K562 (cell line): ENCODE data around the gene ZNF169. TPM values are rescaled to one million over a fixed set of nuclear protein-coding genes. Genes with fewer than 3 reads are reported as not detected.

Experiments
- CBFA2T3 ChIP-seq: fragments of 450-650 bp; IDR thresholded peaks from 2 replicates; pipeline ENCODE4 v1.6.1; 2017
- DIDO1 ChIP-seq: fragments of 450-650 bp; IDR thresholded peaks from 2 replicates; pipeline ENCODE4 v1.6.1; 2016; ENCODE audit warnings: low read depth, missing biosample characterization, missing genetic modification characterization
- KDM4B ChIP-seq, 2 experiments: fragments of 450-650 bp in 1 of 2; sonication (generic) in 1 of 2; IDR thresholded peaks; 2 replicates each; pipeline ENCODE4 v1.6.1; 2016 to 2017; ENCODE audit warnings: borderline replicate concordance in 2 of 2, antibody characterized with exemption in 1 of 2, low read depth in 1 of 2, mild to moderate bottlenecking in 1 of 2
- PBX2 ChIP-seq, 2 experiments: IDR thresholded peaks in 1 of 2; conservative IDR thresholded peaks in 1 of 2; 2 replicates each; pipeline ENCODE4 v1.6.1; 2016; ENCODE audit warnings: low read depth in 2 of 2, mild to moderate bottlenecking in 1 of 2, missing compliant biosample characterization in 1 of 2, missing genetic modification characterization in 1 of 2, moderate library complexity in 1 of 2
- RAD21 ChIP-seq, 2 experiments: fragments of 250-450 bp in 1 of 2; fragments of 450-650 bp in 1 of 2; sonication (Bioruptor Pico) in 1 of 2; formaldehyde crosslinking in 1 of 2; IDR thresholded peaks in 1 of 2; conservative IDR thresholded peaks in 1 of 2; 2 replicates each; pipeline versions ENCODE4 v1.4.0 to v1.8.0; 2020 to 2022; ENCODE audit warnings: mild to moderate bottlenecking in 2 of 2, moderate library complexity in 1 of 2
- SMARCA5 ChIP-seq: fragments of 450-650 bp; IDR thresholded peaks from 2 replicates; pipeline ENCODE4 v1.6.1; 2016
- TBL1XR1 ChIP-seq, 2 experiments: IDR thresholded peaks; 2 replicates each; pipeline ENCODE4 v1.6.1; 2012; ENCODE audit warnings: improper control_type of control experiment in 2 of 2, low read length in 2 of 2, mild to moderate bottlenecking in 1 of 2
- UBTF ChIP-seq, 2 experiments: IDR thresholded peaks; 2 replicates each; pipeline ENCODE4 v1.6.1; 2012; ENCODE audit warnings: improper control_type of control experiment in 2 of 2, low read depth in 2 of 2, low read length in 2 of 2, borderline replicate concordance in 1 of 2
- ZNF318 ChIP-seq, 2 experiments: fragments of 450-650 bp; IDR thresholded peaks; 2 replicates each; pipeline ENCODE4 v1.6.1; 2016; ENCODE audit warnings: mild to moderate bottlenecking in 2 of 2, borderline replicate concordance in 1 of 2, low read depth in 1 of 2, moderate library complexity in 1 of 2
- polyA plus RNA-seq, 8 experiments: library from polyadenylated mRNA; depleted of rRNA in 4 of 8; stranded (reverse) in 5 of 8; unstranded in 3 of 8; fragments of >200 nt; fragmentation: Nextera tagmentation in 2 of 8; fragmentation: Illumina TruSeq in 1 of 8; extraction: Ambion mirVana in 2 of 8; extraction: Trizol in 1 of 8; gene quantifications; 2 replicates each; pipeline versions ENCODE4 v1.2.1 to v1.2.3, GENCODE V29; 2011 to 2014; ENCODE audit warnings: inconsistent platforms in 1 of 8, missing spikeins in 1 of 8
- total RNA-seq, 7 experiments: library from RNA; depleted of rRNA in 6 of 7; stranded (reverse); fragments of >200 nt in 6 of 7; fragmentation: Illumina TruSeq in 2 of 7; extraction: Trizol in 2 of 7; gene quantifications; 2 replicates each; pipeline versions ENCODE4 v1.2.1 to v1.2.3, GENCODE V29; 2011 to 2021; ENCODE audit warnings: low replicate concordance in 1 of 7
- TF ChIP-seq, protein P1 (sequence below): sonication (generic); formaldehyde crosslinking; IDR thresholded peaks from 2 replicates; pipeline ENCODE4 v1.9.0; 2022; ENCODE audit warnings: mild to moderate bottlenecking, missing genetic modification reagents

ZNF169 gene
- total and polyA plus RNA-seq, 9 of the 15 experiments (the other 6 are each of a cell fraction or from before 2014, with no cell fraction given) = 2.0 to 16.2 (median 5.6) TPM

GRCh38 chr9:94300470-94301301, 41.6 kb downstream of the ZNF169 start (continued):
- peak in 1 of 2 experiments; percentile 32; a peak in 1 of 4 replicates for TF ChIP-seq UBTF (IDR thresholded peaks at IDR 0.05; ENCODE audit: borderline replicate concordance in 1 of 2, low read depth in 2 of 2, low read length in 2 of 2)
- no peak for TF ChIP-seq PBX2 (CRISPR knock-in tag; IDR thresholded peaks at IDR 0.05; ENCODE audit: low read depth)
- TF ChIP-seq PBX2 (tag; conservative IDR thresholded peaks at IDR 0.05; ENCODE audit: low read depth) = no peak
- peak; percentile 44 for TF ChIP-seq CBFA2T3
- no peak for TF ChIP-seq SMARCA5
- no peak for TF ChIP-seq DIDO1
- TF ChIP-seq ZNF318 (IDR thresholded peaks at IDR 0.05; ENCODE audit: borderline replicate concordance in 1 of 2, low read depth in 1 of 2) = no peak
- TF ChIP-seq TBL1XR1 (IDR thresholded peaks at IDR 0.05; ENCODE audit: low read length in 2 of 2) = peak in 1 of 2 experiments; percentile 45; a peak in 1 of 4 replicates
- TF ChIP-seq KDM4B (IDR thresholded peaks at IDR 0.05; ENCODE audit: borderline replicate concordance in 2 of 2, low read depth in 1 of 2) = peak in 1 of 2 experiments; percentile 75; a peak in 1 of 4 replicates
- TF ChIP-seq, protein P1, sequence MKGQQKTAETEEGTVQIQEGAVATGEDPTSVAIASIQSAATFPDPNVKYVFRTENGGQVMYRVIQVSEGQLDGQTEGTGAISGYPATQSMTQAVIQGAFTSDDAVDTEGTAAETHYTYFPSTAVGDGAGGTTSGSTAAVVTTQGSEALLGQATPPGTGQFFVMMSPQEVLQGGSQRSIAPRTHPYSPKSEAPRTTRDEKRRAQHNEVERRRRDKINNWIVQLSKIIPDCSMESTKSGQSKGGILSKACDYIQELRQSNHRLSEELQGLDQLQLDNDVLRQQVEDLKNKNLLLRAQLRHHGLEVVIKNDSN (CRISPR knock-in tag) = peak; percentile 31; the same call in 1 of the 2 replicates
- no peak for TF ChIP-seq RAD21 (CRISPR knock-in tag; conservative IDR thresholded peaks at IDR 0.05 in 1 of 2, IDR thresholded peaks at IDR 0.05 in 1 of 2)
